ENCODE measurements around the gene MAD1L1. TPM values are rescaled to one million over a fixed set of nuclear protein-coding genes. Genes with fewer than 3 reads are reported as not detected.

MAD1L1 gene
- total and polyA plus RNA-seq, 7 donors = 11.7 to 17.5 (median 15.6) TPM

DNA sequence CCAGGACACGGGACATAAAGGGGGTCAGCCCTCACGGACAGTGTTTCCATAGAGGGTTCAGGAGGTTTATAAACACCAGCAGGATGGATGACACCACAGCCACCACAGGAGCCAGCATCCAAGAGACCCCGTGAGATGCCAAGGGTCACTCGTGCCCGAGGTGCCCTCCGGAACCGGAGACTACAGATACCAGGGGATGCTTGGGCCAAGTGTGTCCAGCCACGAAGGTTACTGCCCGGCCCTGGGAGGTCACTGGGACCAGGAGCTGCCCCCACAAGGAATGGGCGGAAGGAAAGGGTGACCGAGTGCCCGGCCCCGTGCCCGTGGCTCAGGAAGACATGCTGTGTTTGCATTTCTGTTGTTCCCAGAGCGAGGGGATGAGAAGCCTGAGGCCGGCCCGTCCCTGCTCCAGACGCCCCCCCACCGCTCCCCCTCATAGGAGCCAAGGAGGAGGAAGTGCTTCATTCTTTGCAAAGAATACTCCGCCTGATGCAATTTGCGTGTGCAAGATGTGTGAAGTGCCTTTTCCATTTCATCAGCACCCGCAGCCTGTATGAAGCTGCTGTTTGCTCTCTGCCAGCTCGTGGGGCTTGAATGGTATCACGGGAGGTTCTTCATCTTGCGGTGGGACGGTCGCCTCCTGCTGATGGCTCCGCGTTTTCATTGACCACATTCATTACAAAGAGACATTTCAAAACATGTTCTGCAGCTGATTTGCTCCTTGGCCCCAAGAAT is 386.2 kb downstream of the MAD1L1 start:
- H3K4me3 ChIP-seq = no peak overlapping the region
- H3K36me3 ChIP-seq (ENCODE audit: insufficient read depth in 1 of 2, low read depth in 1 of 2) = no peaks in the 10 kb centered on the region
- ATAC-seq (no peak), DNase-seq (peak in 1 of 2 donors; percentile 35)
- intact Hi-C loops (cut with DNase I) = no loop called here
- TF ChIP-seq, protein P1, sequence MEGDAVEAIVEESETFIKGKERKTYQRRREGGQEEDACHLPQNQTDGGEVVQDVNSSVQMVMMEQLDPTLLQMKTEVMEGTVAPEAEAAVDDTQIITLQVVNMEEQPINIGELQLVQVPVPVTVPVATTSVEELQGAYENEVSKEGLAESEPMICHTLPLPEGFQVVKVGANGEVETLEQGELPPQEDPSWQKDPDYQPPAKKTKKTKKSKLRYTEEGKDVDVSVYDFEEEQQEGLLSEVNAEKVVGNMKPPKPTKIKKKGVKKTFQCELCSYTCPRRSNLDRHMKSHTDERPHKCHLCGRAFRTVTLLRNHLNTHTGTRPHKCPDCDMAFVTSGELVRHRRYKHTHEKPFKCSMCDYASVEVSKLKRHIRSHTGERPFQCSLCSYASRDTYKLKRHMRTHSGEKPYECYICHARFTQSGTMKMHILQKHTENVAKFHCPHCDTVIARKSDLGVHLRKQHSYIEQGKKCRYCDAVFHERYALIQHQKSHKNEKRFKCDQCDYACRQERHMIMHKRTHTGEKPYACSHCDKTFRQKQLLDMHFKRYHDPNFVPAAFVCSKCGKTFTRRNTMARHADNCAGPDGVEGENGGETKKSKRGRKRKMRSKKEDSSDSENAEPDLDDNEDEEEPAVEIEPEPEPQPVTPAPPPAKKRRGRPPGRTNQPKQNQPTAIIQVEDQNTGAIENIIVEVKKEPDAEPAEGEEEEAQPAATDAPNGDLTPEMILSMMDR (IDR thresholded peaks at IDR 0.05) = no peak
- no peaks in the 10 kb centered on the region for H3K27me3 ChIP-seq (ENCODE audit: insufficient read depth in 3 of 3, low read length in 2 of 3)
- WGBS, 3 donors = 94 to 95% (median 94%) methylated on average over 29 of the region's 29 CpGs
- no peak overlapping the region for H3K27ac ChIP-seq
- no peaks in the 10 kb centered on the region for H3K9me3 ChIP-seq
- peaks cover 2% of the 10 kb centered on the region for H3K4me1 ChIP-seq

DNA sequence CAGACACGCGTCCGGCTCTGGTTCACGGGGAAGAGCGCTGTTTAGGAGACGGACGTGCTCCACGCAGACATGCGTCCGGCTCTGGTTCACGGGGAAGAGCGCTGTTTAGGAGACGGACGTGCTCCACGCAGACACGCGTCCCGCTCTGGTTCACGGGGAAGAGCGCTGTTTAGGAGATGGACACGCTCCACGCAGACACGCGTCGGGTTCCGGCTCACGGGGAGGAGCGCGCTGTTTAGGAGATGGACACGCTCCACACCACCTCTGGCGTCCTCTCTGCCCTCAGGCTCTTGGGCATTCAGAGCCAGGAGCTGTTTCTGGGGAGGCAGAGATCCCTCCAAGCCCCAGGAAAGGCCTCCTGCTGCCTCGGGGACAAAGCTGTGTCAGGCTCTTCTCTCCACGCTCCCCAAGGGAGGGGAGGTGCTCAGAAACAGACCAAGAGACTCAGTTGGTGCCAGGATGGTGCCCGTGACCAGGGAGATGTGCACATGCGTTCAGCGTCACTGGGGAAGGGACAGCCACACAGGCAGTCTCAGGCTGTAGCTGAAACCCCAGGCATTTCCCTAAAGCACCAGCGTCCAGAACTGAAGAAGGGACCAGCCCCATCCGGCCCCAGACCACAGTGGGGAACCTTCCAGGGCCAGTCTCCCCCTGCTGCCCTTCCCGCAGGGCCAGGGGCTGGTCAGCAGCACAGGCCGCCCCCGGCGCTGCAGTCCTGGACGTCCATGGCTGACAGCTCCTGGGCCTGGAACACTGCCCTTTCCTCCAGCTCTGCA is 387.0 kb downstream of the MAD1L1 start:
- no peak for ATAC-seq
- TF ChIP-seq, protein P1 (IDR thresholded peaks at IDR 0.05) = no peak
- peak in 1 of 2 donors; percentile 32 for DNase-seq
- Histone ChIP-seq H3K27ac (no peak overlapping the region), H3K4me1 (no peaks in the 10 kb centered on the region), H3K4me3 (no peak overlapping the region), H3K9me3 (no peaks in the 10 kb centered on the region), H3K27me3 (ENCODE audit: insufficient read depth in 3 of 3, low read length in 2 of 3) (no peaks in the 10 kb centered on the region), H3K36me3 (ENCODE audit: insufficient read depth in 1 of 2, low read depth in 1 of 2) (no peaks in the 10 kb centered on the region)
- 94% methylated on average over 42 to 43 of the region's 43 CpGs for WGBS, 3 donors
- intact Hi-C loops (cut with DNase I) = no loop called here

DNA sequence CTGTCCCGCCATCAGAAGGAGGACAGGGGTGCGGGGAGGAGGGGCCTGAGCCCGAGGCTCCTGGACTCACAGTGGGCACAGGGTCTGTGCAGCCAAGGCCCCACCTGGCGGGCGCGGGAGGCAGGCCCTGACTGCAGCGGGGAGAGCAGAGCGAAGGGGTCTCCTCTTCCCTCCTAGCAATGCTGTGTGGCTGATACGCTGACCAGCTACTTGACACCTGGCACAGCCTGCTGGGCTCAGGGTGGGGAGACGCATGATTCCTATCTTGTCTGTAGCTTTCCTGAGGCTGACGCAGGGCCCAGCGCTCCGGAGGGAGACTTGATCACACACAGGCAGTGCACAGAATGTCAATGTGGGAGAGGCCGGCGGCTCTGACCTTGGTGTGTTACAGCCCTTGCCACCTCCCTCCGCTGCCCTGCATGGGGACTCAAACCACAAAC is 387.8 kb downstream of the MAD1L1 start:
- intact Hi-C loops (cut with DNase I) = no loop called here

DNA sequence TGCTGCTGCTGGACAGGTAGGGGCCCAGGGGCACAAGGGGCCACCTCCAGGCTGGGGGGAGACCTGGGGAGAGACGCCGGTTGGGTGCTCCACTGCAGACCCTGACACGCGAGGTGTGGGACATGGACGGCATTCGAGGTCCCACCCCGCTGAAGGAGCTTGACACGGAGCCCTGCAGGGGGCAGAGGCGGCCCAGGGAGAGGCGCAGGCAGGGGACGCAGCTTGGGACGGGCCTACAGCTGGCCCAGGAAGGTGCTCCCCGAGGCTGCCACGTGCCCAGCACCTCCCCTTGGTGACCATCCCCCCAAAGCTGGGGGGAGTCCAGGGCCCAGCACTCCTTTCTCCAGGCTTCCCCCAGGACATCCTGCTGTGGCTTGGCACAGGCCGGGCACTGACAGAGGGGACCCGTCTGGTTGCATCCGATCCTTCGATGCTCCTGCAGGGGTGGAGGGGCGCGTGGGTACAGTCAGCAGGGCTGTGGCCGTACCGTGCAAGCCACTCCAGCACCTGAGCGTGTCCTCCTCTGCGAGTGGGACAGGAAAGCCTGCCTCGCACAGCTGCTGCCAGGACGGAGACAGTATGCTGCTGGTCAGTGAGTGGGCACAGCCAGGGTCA is 388.3 kb downstream of the MAD1L1 start:
- Histone ChIP-seq H3K4me3 (no peak overlapping the region), H3K36me3 (ENCODE audit: insufficient read depth in 1 of 2, low read depth in 1 of 2) (no peaks in the 10 kb centered on the region), H3K9me3 (no peaks in the 10 kb centered on the region), H3K4me1 (no peaks in the 10 kb centered on the region), H3K27ac (no peak overlapping the region), H3K27me3 (ENCODE audit: insufficient read depth in 3 of 3, low read length in 2 of 3) (no peaks in the 10 kb centered on the region)
- TF ChIP-seq, protein P1 (IDR thresholded peaks at IDR 0.05) = no peak
- 87 to 89% (median 88%) methylated on average over 26 of the region's 26 CpGs for WGBS, 3 donors
- ATAC-seq = no peak
- DNase-seq = peak in 1 of 2 donors; percentile 45
- intact Hi-C loops (cut with DNase I) = no loop called here

More for the DNA sequence above, 387.8 kb downstream of the MAD1L1 start:
- no peaks in the 10 kb centered on the region for H3K4me1 ChIP-seq
- ATAC-seq (no peak), DNase-seq (peak in 1 of 2 donors; percentile 43)
- no peaks in the 10 kb centered on the region for H3K27me3 ChIP-seq (ENCODE audit: insufficient read depth in 3 of 3, low read length in 2 of 3)
- H3K9me3 ChIP-seq = no peaks in the 10 kb centered on the region
- TF ChIP-seq, protein P1 (IDR thresholded peaks at IDR 0.05) = no peak
- no peak overlapping the region for H3K4me3 ChIP-seq
- WGBS, 3 donors = 91 to 94% (median 94%) methylated on average over 14 to 16 of the region's 16 CpGs
- H3K27ac ChIP-seq = no peak overlapping the region
- H3K36me3 ChIP-seq (ENCODE audit: insufficient read depth in 1 of 2, low read depth in 1 of 2) = no peaks in the 10 kb centered on the region
